Measurements from ENCODE around the gene TENT4A.
"Not testable (repeated sequence)": the region's sequence is repeated elsewhere in the genome, so short reads cannot be mapped to it uniquely, and the experiment has no call there.

The TENT4A gene

DNA sequence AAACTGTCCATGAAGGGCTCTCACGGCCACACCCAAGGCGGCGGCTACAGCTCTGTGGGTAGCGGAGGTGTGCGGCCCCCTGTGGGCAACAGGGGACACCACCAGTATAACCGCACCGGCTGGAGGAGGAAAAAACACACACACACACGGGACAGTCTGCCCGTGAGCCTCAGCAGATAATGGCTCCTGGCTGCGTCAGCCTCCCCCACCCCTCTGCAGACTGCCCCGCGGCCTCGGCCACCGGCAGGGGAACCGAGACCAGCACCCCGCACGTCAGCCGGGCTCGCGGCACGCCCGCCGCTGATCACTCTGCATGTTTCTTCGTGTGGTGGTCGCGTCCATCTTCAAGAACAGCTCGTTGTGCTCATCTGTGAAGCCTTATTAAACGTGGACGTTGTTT, 41.5 kb downstream of the TENT4A start:
- DNase-seq, result no peak

DNA sequence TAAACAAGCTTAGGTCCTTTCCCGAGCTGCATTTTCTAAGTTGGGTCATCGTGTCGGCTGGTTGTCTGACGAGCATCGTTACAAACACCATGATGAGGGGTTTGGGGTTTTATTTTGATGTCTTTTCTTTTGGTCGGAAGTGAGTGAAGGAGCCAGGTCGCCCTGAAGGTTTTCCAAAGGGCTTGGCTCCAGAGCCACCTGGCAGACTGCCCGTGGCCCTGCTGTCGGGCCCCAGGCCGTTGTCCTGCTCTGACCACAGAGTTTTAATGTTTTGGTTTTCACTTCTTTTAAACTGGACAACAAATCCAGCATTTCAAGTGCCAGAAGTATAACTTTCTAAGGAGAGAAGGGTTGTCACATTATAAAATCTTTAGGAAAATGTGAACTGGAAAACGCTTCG, 42.3 kb downstream of the TENT4A start:
- DNase-seq, result no peak

DNA sequence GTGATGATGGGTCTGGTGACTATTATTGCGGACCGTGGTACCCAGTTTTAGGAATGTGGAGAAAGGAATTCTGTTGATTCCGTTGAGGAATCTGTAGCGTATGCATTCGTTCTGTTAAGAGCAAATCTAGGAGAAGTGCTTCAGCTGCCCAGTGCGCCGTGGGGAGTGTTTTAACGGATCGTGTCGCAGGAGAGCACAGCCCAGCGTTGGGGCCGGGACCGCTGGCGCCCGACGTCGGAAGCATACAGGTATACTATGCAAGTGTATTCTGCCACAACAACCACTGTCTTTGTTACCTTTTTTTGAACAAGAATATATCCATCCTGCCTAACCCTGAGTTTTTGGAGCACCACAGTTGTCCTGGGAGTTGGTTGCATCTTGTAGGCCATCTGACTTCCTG, 42.7 kb downstream of the TENT4A start:
- no peak for DNase-seq

DNA sequence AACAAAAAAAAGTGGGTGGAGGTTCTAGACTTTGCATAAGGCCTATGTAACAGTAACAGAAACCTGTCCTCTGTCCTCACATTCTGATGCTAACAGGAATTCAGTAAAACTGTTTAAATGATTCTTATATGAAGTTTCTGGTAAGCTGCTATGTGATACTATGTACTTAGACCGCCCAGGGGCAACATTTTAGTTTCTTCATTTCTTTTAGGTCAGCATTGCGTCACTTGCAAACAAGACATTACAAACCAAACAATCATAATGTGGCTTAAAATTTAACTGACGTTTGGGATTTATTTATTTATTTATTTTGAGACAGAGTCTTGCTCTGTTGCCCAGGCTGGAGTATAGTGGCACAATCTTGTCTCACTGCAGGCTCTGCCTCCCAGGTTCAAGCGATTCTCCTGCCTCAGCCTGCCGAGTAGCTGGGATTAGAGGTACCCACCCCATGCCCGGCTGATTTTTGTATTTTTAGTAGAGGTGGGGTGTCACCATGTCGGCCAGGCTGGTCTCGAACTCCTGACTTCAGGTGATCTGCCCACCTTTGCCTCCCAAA, 44.3 kb downstream of the TENT4A start:
- DNase-seq, result no peak

DNA sequence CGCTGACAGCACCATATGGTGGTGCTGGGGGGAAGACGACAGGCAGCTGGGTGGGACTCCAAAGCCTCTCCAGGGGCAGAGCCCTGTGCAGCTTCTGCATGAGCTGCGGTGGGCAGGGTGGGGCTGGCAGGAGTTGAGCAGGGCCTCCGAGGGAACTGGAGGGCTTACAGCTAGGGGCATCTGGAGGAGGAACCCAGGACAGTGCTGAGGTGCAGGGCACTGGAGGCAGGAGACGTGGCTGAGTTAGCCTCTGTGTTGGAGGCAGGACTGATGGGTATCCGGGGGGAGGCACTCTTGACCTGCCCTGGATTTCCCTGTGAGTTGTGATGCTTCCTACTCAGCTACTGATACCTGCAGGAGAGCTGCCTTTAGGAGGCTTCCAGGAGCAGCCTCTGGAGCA, 45.0 kb downstream of the TENT4A start:
- DNase-seq, result no peak

DNA sequence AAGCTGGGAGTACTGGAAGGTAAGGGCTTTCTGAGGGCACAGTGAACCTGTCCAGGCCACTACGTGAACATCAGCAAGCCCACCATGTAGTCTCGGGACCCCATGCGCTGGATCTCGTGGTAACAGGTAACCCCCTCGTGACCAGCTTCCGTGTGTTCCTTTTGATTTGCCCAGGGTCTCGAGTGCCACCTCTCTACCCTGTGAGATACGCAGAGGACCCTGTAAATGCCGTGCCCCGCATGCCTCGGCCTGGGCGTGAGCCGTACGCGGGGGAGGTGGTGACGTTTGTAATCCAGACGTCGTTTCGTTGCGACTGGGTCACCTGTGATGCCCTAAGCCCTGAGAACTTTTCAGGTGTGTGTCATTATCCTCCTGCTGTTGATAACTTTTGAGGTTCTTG, 45.5 kb downstream of the TENT4A start:
- DNase-seq, result no peak

DNA sequence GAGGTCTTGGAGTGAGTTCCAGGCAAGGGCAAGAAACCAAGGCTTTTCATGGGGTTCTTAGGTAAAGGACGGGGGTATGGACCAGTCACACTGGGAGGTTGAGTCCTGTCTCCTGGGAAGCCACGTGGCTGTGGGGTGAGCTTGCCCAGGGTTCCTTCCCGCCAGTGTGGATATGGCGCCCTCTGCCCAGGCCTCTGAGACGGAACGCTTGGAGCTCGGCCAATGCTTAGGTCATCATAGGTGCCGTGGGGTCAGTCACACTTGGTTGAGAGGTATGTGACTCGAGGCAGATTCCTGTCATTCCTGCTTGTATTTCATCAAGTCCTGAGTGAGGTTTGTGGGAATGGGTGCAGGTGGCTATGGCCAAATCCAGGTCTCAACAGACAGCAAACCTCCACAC, 46.2 kb downstream of the TENT4A start:
- no peak for DNase-seq

DNA sequence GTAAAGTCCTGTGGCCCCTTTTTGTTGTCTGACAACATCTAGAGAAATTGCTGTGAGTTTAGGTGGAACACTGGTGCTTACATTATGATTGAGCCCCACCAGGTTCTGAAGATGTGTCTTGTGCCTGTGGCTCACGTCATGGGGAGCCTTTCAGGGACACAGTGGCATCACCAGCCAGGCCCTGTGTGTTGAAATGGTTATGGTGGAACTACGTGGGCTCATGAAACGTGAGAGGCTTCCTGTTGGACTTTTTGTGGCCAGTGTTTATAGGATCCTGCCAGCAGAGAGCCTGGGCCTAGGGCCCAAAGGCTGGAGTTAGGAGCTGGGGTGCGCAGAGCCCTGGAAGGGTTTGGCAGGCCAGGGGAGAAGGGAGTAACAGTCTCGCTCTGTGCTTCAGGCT, 46.8 kb downstream of the TENT4A start:
- DNase-seq, result no peak

DNA sequence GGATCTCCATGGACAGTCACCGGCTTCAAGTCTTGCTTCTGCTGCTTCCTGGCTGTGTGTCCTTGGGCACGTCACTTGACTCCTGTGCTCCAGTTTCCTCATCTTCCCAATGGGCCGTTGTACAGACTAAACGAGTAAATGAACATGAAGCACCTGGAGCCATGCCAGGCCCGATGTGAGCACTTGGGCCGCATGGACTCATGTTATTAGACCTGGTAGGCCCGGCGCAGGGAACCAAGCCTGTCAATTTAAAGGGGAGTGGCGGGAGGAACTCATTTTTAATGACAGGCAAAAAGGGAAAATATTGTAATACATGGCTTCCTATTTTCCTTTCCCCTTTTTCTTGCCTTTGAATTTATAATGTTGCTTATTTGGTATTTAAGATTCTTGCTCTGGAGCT, 47.5 kb downstream of the TENT4A start:
- DNase-seq, result peak; percentile 26

DNA sequence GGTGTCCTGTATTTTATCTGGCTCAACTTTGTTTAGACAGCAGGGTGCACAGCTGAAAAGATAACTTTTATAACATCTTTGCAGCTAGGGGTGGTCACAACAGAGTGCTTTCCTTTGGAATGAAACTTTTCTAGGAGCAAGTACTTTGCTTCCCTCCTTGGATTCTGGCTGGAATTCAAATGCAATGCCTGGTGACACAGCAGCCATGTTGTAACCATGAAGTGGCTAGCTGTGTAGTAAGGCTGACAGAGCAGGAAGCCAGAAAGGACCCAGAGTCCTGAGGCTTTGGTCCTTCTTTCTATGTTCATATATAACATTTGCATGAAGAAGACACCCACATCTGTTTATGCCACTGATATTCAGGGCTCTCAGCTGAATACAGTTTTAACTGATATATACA, 48.1 kb downstream of the TENT4A start:
- no peak for DNase-seq

DNA sequence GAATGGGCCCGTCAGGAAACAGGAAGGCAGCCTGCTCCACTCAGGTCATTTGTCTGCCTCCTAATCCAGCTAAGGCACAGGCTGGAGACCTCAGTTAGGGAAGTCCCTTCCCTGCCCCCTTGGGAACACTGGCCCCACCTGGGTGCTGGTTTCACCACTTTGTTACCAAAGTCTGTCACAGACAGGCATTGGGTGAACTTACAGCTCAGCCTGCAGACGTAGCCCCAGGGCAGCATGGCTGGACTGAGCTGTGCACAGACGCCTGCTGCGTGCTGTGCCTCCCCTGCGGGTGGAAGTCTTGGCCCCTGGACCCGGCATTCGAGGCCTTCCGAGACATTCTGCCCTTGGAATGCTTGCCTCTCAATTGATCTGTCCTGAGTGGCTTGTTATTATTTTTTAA, 48.9 kb downstream of the TENT4A start:
- DNase-seq, result no peak

DNA sequence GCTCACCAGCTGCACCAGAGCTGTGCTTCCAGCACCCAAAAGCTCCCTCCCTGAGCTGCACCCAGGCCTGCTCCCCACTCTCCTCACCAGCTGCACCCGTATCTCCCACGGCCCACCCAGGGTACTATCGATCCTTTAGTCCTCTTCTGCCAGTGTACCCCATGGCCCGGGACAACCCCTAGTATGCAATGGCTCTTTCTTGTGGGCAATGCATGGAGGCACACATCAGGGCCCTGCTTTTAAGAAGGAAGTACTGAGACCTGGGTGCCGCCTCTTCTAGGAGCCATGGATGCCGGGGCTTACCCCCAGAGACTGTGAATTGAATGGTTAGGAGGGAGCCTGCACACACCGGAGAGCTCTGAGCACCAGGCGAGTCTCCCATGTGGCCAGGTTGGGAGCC, 49.5 kb downstream of the TENT4A start:
- no peak for DNase-seq

DNA sequence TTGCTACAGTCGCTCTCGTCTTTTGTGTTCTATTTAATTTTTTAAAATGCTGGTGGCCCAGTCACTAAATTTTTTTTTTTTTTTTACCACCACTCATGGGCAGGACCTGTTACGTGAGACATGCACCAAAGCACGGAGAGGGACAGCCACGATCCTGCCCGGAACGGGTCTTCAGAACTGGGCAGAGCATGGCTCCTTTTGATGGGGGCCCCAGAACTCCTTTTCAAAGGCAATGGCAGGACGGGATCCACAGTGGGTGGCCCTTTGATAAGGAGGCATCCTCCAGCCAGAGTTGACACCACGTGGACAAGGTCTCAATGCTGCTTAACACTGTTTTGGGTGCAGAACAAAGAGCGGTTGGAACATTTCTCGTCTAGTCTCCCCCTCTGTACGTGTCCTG, 50.0 kb downstream of the TENT4A start:
- no peak for DNase-seq

DNA sequence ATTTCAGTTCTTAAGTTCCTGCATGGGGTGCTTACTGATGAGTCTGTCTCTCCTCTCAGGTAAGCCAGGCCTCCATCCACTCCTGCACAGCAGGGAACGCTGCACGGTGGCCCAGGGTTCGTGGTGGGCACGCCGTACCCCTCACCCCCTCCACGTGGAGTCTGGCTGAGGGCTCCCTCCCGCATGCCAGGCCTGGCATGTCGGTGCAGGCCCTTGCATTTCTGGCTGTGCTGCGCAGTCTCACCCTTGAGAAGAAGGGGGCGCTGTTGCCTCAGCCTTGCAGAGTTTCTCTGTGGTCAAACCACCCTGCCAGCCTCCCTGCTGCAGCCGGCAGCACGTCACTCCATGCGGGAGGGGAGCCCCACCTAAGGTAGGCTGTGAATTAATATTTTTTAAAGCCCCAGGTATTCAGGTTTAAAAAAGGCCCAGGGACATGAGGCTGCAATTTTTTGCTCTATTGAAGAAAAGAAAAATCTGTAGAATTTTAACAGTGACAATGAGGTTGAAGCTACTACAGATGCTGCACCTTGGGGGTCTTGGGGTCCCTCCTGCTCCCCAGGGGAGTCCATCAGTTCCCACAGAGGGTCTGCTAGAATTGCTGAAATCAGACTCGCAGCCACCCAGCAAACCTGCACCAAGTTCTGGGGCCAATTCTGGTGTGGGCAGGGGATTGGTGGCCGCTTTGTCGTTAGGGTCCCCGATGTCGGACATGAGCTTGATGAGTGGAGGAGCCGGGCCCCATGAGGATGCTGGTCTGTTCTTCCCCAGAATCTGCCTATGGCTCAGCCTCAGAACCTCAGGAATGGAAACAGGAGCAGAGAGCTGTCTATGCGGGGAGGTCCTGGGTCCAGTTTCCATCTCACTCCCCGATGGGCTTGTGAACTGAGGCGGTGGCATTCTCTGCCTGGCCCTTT, 52.6 kb downstream of the TENT4A start:
- peak; percentile 76 for DNase-seq

DNA sequence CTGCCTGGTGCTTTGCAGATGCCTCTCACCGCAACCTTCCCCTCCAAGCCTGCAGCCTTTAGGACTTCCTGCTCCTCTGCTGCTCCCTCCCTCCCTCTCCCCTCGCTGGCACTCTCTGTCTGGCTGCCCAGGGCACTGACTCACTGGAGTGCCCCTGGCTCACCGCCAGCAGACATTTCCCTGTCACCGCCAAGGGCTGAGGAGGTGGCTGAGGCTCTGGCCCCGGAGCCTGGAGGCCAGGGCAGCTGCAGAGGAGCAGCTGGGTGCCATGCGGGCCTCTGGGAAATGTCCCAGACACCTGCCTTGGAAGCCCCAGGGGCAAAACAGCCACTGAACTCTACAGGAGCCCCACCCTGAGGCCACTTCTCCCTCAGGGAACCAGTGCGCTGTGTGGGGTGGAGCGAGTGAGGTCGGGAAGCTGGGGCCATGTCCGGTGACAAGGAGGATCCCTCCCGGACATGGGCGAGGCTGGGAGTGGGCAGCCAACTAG, 53.4 kb downstream of the TENT4A start:
- DNase-seq, result peak; percentile 96

DNA sequence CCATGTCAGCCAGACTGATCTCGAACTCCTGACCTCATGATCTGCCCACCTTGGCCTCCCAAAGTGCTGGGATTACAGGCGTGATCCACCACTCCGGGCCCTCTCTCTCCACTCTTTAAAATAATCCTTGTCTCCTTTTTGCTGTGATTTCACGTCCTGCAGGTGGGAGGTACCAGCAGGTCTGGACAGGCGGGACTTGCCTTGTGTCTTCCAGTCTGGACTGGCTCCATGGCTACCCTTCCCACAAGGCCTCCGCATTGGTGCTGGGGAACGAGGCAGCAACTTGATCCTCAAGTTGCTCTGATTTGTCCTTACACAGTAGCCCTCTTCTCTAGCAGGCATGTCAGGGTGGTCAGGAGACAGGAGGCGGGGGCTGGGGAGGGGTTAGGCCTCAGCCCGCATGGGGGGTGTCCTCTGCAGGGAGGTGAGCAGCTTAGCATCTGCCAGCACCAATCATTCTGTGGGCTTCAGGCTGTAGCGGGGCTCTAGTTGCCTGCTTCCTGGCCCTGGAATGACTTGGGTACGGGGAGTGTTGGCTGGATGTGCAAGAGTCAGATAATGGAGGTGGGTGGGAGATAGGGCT, 54.3 kb downstream of the TENT4A start:
- no peak for DNase-seq

DNA sequence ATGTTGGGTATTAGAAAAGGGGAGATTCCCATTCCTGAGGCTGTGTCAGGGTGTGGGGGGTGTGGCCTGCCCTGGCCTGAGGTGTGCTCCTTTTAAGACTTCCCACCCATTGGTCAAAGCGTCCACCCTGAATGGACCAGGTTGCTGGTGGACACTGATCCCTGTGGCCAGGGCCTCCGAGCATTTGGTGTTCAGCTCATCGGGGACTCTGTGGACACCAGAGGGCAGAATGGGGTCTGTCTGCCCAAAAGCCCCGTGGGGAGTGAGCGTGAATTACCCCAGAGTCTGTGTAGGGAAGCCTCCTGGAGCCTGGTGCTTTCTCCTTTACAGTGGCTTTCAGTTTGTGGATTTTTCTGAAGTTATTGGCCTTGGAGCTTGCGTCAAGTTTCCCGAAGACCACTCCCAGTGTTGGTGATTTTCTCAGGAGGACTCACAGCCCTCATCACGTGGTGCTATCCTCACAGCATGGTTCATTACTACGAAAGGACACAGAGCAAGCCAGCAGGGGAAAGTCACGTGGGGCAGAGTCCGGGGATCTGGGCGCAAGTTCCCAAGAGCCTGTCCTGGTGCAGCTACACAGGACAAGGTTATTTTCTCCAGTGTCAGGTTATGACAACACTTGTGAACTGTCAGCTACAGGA, 55.5 kb downstream of the TENT4A start:
- DNase-seq, result no peak

DNA sequence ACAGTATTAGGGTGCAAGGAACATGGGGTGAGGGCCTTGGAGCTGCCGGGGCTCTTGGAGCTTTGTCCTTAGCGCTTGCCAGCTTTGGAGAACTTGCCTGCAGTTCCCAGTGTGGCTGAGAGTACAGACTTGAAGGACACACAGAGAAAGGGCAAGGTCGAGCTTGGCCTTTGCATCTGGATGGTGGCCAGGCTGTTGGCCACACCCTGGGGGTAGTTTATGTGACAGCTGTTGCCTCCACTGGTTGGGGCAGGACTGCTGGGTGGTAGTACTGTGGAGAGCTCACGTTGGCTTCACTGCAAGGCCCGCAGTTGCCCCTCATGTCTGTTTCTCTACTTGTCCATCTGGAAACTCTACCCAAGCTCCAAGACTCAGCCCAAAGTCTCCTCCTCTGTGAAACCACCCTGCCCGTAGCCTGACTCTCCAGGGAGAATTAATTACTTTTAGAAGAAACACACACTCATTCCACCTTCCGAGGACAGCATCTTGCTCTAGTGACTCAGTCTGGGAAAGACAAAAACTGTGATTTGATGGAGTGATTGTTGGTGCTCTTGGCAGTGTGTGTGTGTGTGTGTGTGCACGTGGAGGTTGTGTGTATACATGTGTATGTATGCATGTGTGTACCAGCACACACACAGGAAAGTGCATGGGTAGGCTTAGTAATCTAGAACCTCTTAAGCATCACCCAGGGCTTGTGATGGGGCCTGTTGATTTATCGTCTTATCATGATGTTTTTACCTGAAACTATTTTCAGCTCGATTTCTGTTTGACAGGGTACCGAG, 57.8 kb downstream of the TENT4A start:
- DNase-seq, result no peak

DNA sequence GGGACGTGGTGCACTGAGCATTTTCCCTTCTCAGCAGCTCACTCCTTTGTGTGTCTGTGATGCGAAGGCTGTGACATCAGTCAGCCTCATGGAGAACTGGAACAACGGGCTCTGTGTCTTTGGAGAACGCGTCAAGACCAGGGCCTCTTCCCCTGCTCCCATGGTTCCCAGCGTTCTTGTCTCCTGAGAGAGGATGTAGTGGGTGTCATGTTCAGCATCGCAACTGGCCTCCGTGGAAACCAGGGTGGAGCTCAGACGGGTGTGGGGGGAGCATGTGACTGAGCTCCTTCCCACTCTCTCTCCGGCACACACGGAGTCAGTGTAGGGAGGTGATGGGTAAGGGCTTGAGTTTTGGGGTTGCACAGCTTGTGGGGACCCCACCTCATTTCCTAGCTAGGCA, 59.7 kb downstream of the TENT4A start:
- peak; percentile 58 for DNase-seq

DNA sequence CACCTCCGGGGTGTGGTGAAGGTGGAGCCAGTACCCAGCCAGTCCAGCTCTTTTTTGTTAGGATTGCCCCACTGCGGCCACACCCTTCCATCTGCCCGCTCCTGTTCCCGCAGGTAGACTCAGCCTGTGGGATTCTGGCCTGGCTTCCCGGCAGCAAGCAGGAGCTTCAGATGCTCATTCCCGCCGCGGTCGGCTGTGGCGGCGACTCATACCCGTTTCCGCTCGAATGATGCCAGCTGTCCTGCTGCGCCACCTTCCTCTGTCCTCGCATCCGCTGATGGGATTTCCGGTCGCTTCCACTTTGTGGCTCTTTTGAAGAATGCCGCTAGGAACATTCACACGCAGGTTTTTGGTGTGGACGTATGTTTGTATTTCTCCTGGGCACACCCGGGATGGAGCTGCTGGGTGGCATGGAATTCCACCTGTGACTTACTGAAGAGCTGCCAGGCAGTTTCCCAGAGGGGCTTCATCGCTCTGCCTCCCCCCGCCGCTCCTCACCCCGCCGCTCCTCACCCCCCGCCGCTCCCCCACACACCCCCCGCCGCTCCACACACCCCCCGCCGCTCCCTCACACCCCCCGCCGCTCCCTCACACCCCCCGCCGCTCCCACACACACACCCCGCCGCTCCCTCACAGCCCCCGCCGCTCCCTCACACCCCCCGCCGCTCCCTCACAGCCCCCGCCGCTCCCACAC, 60.3 kb downstream of the TENT4A start:
- DNase-seq, result peak; percentile 52

DNA sequence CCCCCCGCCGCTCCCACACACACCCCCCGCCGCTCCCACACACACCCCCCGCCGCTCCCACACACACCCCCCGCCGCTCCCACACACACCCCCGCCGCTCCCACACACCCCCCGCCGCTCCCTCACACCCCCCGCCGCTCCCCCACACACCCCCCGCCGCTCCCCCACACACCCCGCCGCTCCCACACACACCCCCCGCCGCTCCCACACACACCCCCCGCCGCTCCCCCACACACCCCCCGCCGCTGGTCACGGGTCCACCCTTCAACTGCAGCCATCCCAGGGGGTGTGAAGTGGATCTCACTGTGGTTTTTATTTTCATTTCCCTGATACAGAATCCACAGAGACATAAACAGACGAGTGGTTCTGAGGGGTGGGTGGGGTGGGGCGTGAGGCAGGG, 61.0 kb downstream of the TENT4A start:
- DNase-seq, result not testable (repeated sequence)

DNA sequence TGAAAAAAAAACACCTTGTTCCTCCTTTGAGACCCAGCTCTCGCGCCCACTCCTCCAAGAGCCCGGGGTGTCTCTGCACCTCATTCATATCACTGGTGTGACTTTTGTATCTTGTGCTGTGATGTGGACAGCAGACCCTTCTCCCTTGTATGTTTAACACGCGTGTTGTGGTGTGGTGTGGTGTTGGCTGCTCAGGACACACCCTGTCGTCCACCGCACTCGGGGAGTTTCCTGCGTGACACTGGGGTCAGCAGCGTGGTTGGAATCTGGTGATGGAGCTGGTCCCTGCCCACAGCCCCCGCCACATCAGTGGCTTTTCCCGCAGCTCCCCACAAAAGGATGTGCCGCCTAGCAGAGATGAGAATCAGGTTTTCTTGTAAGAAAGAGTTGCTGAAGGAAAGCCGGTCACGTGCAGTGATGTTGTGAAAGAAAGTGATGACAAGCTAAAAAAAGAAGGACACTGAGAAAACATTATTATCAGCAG, 61.5 kb downstream of the TENT4A start:
- no peak for DNase-seq

Data from NCI-H2029 treated with DMSO at 0.1 percent for 48 hours (cell line).